ENCODE measurements around the gene HOXC5. TPM values are rescaled to one million over a fixed set of nuclear protein-coding genes. Genes with fewer than 3 reads are reported as not detected.

The HOXC5 gene
- total and polyA plus RNA-seq, 12 donors: 0.01 TPM; not detected in 11

- H3K27me3 ChIP-seq: peaks cover 63 to 100% (median 100%) of the 10 kb centered on the region in 7 donors
- DNase-seq: no peak
- no peak for TF ChIP-seq CTCF (IDR thresholded peaks at IDR 0.05)
- no peak for ATAC-seq
- H3K36me3 ChIP-seq: no peaks in the 10 kb centered on the region
- intact Hi-C loops (cut with DNase I): no loop called here
- no peak overlapping the region for H3K4me3 ChIP-seq
- H3K4me1 ChIP-seq: peaks cover 4 to 32% (median 17%) of the 10 kb centered on the region in 9 donors
- H3K27ac ChIP-seq: no peak overlapping the region
- H3K9me3 ChIP-seq: no peaks in the 10 kb centered on the region
- WGBS, 2 donors: 4 to 7% methylated on average over 5 of the region's 5 CpGs
Observed at GRCh38 chr12:53988541-53989226, 44.2 kb upstream of the HOXC5 start.

GRCh38 chr12:53989227-53990113 is 43.4 kb upstream of the HOXC5 start:
- no peak overlapping the region for H3K27ac ChIP-seq
- H3K4me3 ChIP-seq: no peak overlapping the region
- no peaks in the 10 kb centered on the region for H3K36me3 ChIP-seq
- H3K27me3 ChIP-seq: peaks cover 71 to 100% (median 100%) of the 10 kb centered on the region in 7 donors
- 4 to 5% methylated on average over 28 of the region's 28 CpGs for WGBS, 2 donors
- peak in 5 of 9 donors; percentile 15 to 38 (median 28) for TF ChIP-seq CTCF (IDR thresholded peaks at IDR 0.05)
- ATAC-seq (no peak), DNase-seq (no peak)
- intact Hi-C loops (cut with DNase I): no loop called here
- no peaks in the 10 kb centered on the region for H3K9me3 ChIP-seq
- H3K4me1 ChIP-seq: peaks cover 4 to 32% (median 24%) of the 10 kb centered on the region in 9 donors

GRCh38 chr12:53990311-53991076 is 42.4 kb upstream of the HOXC5 start:
- Histone ChIP-seq H3K36me3 (no peaks in the 10 kb centered on the region), H3K4me1 (peaks cover 4 to 34% (median 28%) of the 10 kb centered on the region in 9 donors), H3K4me3 (no peak overlapping the region), H3K27ac (no peak overlapping the region), H3K27me3 (peaks cover 72 to 100% (median 100%) of the 10 kb centered on the region in 7 donors), H3K9me3 (no peaks in the 10 kb centered on the region)
- ATAC-seq: no peak
- intact Hi-C loops (cut with DNase I): no loop called here
- WGBS, 2 donors: 3 to 4% methylated on average over 27 of the region's 27 CpGs
- TF ChIP-seq CTCF (IDR thresholded peaks at IDR 0.05): no peak
- no peak for DNase-seq

- intact Hi-C loops (cut with DNase I): no loop called here
- no peak for TF ChIP-seq CTCF (IDR thresholded peaks at IDR 0.05)
- ATAC-seq (no peak), DNase-seq (no peak)
- peaks cover 70 to 100% (median 100%) of the 10 kb centered on the region in 7 donors for H3K27me3 ChIP-seq
- H3K9me3 ChIP-seq: no peaks in the 10 kb centered on the region
- no peak overlapping the region for H3K4me3 ChIP-seq
- no peak overlapping the region for H3K27ac ChIP-seq
- H3K4me1 ChIP-seq: peaks cover 0 to 34% (median 28%) of the 10 kb centered on the region in 9 donors
- 0 to 1% methylated on average over 8 of the region's 8 CpGs for WGBS, 2 donors
- no peaks in the 10 kb centered on the region for H3K36me3 ChIP-seq
Observed at GRCh38 chr12:53991077-53991460, 41.8 kb upstream of the HOXC5 start.
